OCI-LY7 (cell line): ENCODE results near the gene UBA1.

Experiments
- CTCF ChIP-seq: fragments of 200-600 bp; sonication (generic); conservative IDR thresholded peaks from 2 replicates; pipeline ENCODE4 v1.5.1; 2014; ENCODE audit warnings: mild to moderate bottlenecking, antibody characterized with exemption, low read length, moderate library complexity, mixed read lengths
- EZH2phosphoT487 ChIP-seq: fragments of 200-600 bp; sonication (generic); IDR thresholded peaks from 2 replicates; pipeline ENCODE4 v1.6.1; 2018; ENCODE audit warnings: low read depth, borderline replicate concordance, mild to moderate bottlenecking, mixed run types, antibody characterized with exemption, low read length, moderate library complexity, mixed read lengths

GRCh38 chrX:47169273-47169672 lies 24.4 kb upstream of the UBA1 start:
- TF ChIP-seq CTCF: no peak
- TF ChIP-seq EZH2phosphoT487: no peak
